Stimulated activated CD4-positive, alpha-beta T cell treated with anti-CD3 and anti-CD28 coated beads, Interleukin-1b, Interleukin-23, amount 100 ng/mL, for 24 hours (primary cell): ENCODE results near the gene FZR1.

Source experiments
- DNase-seq, 4 experiments: peaks; one replicate each; pipeline ENCODE4 v3.0.0-alpha.2; 2020; ENCODE audit warnings: low read depth in 4 of 4, low spot score in 1 of 4

Gene FZR1

DNA sequence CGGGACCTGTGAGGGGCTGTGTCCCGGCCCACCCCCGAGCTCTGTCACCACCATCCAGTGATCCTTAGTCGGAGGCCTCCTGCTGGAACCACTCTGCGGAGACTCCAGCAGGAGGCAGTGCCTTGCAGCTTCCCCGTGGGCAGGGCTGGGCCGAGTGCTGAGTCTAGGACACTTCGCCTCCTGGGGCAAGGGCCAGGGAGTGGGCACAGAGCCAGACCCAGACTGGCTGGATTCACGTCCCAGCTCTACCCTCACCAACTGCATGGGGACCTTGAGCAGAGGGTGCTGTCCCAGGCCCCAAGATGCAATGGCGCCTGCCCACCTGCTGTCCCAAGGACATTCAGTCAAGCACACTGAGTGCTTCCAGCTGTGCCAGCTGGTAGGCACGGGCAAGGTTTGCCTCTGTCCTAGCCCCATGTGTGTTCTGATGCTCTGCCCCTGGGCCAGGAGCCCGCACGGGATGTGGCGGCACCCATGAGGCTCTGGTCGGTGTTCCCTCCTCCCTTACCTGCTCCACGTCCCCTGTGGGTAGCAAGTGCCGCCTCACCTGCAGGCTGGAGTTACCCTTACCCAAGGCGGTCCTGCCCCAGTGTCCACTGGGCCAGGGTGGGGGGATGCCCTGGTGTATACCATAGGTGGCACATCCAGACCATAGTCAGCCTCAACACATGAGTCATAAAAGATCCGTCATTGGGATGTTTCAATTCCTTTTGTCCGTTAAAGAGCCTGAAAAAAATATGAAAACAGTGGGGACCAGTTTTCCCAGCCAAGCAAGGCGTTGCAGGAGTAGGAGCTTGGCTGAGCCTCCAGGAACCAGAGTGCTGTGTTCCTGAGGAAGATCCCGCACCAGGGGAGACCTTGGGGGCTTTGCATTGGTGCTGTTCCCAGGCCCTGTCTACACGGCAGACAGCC is 7.4 kb downstream of the FZR1 start:
- no peak for DNase-seq

DNA sequence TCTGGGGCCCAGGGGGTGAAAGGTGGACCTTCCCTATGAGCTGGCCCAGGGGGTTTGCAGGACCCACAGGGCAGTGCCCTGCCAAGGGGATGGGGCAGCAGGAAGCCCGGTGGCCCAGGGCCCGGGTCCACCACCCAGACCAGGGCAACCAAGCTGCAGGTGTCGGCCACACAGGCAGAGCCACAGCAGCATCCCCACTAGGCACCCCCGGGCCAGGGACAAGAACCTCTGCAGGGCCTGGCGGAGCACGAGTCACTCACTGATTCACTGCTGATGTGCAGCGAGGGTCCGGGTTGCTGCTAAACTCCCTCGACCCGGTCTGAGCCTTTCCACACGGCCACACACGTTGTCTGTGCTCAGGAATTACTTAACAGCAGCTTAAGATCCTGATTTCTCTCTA is 8.8 kb downstream of the FZR1 start:
- DNase-seq: no peak

DNA sequence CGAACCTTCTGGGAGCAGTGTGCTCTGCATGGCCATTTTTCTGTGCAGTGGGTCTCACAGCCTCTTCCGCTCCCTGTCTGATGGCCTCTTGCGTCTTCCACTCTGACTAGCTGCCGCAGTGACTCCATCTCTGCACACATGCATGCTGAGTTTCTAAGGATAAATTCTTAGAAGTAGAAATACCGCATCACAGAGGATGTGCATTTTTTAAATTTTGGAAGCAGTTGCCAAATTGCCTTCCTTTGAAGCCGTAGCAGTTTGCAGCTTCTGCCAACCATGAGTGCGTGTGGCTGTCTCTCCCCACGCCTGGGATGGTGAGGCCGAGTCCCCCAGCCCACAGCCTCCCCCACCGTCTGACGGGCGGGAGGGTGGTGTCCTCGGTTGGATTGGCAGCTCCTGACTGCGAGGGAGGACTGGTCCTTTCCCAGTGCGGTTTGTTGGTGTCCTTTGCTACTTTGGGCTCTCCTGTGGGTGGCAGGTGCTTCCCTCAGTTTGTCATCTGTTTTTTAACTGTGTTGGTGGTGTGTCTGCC is 9.8 kb downstream of the FZR1 start:
- no peak for DNase-seq

DNA sequence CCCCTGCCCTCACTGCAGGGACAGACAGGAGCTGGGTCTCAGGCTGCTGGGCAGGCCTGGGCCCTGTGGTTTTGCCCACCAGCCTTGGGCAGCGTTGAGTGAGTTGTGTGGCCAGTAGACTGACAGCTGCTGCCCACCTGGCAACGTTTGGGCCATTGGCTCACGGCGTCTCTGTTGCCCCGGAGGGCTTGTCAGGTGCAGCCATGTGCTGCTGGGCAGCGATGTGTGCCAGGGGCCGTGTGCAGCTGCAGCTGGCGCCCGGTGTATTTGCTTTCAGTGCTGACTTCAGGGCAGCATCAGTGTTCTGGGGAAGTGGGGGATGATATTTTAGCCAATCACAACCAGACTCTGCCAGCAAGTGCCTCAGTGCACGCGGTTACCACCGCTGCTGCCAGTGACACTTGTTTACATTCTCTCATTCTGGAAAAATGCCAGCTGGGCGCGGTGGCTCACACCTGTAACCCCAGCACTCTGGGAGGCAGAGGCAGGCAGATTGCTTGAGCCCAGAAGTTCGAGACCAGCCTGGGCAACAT is 10.6 kb downstream of the FZR1 start:
- no peak for DNase-seq

DNA sequence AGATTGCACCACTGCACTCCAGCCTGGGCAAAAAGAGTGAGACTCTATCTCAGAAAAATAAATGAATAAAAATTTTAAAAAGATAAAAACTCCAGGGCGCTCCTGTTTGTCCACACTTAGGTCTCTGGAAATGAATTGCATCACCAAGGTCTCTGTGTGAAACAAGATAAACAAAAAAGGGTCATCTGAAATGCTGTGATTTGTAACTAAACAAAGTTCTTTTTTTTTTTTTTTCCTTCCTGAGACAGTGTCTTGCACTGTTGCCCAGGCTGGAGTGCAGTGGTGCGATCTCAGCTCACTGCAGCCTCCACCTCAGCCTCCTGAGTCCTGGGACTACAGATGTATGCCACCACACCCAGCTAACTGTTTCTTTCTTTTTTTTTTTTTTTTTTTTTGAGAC is 11.5 kb downstream of the FZR1 start:
- DNase-seq: no peak

DNA sequence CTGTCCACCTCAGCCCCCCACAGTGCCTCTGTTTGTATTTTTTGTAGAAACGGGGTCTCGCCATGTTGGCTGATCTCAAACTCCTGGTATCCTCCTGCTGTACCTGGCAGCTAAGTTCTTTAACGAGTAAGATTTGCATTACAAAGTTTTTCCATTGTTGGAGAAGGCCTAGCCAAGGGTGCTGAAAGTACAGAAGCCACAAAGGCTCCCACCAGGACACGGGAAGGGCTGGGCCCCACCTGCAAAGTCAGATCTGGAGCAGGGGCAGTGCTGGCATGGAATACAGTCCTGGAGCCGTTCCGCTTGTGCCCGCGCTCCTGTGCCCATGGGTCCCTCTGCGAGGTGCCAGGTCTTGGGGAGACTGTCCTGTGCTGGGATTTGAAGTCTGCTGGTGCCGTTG is 12.1 kb downstream of the FZR1 start:
- DNase-seq: no peak

DNA sequence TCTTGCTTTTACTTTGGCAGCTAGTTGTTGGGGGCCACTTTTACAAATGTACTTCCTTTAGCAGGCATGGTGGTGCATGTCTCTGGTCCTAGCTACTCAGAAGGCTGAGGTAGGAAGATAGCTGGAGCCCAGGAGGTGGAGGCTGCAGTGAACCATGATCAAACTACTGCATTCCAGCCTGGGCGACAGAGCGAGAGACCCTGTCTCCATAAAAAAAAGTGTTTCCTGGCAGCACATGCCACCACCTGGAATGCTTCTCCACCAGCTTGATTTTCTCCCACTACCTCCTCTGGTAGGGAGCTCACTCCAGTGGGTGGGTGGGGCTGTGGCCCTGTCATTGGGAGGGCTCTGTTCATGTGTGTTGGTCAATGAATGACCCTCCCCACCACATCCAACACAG is 12.5 kb downstream of the FZR1 start:
- no peak for DNase-seq

DNA sequence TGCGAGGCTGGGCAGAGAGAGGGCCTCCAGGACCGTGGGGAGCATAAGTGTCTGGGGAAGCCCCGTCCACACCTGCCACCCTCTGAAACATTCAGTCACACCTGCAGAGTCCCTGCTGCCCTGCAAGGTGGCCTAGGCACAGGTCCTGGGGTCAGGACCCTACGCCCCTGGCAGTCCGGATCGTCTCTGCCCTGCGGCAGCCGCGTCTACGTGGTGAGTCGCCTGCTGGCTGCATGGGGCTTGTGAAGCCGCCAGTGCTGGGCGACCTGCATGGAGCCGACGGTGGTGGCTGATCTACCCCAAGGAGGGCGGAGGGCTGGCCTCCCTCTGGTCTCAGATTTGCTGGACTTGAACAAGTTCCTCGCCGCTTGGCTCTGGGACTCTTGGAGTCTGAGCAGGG is 13.0 kb downstream of the FZR1 start:
- DNase-seq: no peak

DNA sequence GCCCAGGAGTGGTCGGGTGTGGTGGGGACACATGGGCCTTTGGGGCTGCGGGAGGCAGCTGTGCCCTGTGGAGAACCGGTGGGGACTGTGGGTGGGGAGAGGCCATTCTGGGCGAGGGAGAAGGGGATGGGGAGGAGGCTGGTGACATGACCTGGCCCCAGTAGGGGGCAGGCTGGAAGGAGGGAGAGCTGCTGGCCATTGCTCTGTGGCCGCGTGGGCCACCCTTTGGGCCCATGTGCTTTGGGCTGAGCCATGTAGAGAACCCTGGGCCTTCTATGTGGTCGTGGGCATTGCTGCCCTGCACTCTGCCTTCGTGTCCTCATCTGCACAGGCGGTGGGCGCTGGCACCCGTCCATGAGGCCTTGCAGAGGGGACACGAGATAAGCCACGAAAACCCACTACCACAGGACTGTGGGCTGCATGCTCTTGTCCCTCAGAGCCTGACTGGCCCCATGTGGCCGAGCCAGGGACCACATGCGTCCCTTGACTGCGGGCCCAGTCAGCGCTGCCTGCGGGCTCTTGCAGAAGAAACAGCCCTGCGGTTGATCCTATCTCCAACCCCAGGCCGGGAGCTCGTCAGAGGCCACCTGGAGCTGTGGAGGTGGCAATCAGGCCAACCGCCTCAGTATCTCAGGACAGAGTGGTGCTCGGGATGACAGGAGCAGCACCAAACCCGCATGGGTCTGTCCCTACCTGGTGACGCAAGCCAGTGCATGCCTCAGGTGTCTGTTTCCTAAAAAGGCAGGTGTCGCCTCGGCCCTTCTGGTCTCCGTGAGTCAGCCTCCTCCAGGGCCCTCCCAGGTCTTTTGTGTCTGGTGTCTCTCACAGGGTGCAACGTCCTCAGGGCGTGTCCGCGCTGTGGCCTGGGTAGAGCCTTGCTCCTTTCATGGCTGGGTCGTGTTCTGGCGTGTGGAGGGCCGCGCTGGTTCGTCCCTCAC is 14.3 kb downstream of the FZR1 start:
- DNase-seq: no peak

DNA sequence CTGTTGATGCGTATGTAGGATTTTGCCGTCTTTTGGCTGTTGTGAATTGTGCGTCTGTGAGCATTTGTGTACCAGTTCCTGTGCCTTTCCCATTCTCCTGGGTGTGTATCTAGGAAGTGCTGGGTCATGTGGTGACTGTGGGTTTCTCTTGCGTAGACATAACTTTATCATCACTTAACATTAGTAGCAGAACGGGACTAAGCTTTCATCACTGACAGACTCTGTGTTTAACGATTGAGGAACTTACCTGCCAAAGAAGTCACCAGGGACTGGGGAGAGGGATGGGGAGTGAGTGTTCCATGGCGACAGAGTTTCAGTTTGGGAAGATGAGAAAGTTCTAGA is 15.0 kb downstream of the FZR1 start:
- no peak for DNase-seq

DNA sequence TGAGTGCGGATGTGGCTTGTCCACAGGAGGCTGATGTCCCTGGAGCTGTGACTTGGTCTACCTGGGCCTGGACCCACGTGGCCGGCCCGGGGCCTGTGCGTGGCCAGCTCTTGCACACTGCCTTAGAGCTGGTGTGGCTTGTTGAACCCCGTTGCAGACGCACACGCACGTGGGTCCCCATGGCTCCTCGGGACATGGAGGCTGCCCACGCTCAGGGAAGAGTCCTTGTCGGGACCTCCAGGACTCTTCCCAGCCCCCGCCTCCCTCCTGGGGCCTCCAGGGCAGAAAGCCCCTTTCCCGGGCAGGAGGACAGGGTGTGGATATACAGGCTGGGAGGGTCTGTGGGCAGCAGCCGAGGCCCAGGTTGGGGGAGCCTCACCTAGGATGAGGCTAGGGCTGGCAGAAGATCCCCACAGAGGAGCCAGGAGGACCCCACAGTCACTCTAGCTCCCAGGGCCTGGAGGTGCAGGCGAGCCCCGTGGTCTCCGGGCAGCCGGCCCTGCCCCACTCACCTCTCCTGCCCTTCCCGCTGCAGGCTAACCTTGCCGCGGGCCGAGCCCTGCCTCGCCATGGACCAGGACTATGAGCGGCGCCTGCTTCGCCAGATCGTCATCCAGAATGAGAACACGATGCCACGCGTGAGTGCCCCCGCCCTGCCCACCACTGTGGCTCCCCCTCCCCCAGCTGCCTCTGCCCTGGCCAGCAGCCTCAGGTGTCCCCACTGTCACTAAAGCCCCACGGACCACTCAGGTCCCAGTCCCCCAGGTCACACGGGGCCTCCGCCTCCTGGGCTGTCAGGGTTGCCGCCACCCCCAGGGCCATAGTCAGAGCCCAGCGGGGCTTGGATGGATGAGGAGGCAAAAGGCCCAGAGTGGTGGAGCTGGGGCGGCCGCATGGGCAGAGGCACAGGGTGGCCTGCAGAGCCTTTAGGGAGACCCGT is 16.6 kb downstream of the FZR1 start:
- DNase-seq: no peak

DNA sequence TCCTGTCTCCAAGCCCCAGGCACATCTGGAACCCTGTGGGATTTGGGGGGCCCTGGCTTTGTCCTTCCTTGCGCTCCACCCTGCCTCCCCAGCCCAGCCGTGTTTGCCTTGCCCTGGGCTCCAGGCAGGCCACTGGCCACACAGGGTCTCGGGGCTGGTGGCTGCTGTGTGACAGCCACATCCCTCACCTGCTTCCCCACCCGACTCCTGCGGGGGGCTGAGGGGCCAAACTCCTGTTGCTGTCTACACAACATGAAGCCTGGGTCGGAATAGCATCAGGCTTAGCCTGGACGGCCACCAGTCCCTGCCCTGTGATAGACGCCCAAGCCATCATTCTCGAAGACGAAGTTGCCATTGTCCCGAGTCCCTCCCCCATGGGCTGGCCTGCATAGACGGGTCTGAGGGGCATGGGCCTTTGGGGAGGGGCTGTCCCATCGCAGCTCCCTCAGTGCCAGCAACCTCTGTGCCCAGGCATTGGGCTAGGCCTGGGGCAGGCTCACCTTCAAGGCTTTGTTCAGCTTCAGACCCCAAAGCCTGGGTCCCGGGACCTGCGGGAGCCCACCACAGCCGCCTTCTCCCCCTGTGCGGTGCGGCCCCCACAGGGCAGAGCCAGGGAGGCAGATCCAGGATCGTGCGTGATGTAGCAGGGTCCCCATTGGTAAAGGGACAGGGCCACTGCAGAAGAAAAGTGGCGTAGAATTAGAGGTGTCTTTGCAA is 17.4 kb downstream of the FZR1 start:
- no peak for DNase-seq

DNA sequence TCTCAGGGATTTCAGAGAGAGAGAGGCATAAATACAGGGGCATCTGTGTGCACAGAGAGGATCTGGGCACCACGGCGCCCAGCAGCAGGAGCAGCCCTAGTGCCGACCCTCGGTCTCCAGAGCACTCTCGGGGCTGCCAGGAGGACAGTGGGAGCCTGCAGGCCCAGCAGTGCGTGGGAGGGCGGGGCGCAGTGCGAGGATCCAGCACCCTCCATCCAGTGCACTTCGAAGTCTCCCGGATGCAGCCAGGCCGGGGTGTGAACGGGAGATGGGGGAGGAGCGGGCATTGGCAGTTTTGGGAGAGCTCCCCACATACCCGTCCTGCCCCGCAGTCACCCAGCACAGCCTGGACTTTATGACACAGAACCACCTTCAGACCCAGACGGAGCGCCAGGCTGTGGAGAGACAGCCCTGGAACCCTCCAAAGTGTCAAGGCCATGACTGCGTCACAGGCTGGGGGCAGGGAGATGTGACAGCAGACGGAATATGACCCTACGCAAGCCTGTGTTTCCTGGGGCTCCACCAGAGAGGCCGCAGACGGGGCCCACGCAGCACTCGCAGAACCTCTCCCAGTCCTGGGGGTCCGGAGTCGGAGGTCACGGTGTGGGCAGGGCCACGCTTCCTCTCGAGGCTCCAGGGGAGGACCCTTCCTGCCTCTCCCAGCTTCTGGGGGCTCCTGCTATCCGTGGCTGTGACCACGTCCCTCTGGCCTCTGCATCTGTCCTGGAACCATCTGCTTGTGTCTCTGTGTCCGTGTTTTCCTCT is 18.1 kb downstream of the FZR1 start:
- DNase-seq: no peak

DNA sequence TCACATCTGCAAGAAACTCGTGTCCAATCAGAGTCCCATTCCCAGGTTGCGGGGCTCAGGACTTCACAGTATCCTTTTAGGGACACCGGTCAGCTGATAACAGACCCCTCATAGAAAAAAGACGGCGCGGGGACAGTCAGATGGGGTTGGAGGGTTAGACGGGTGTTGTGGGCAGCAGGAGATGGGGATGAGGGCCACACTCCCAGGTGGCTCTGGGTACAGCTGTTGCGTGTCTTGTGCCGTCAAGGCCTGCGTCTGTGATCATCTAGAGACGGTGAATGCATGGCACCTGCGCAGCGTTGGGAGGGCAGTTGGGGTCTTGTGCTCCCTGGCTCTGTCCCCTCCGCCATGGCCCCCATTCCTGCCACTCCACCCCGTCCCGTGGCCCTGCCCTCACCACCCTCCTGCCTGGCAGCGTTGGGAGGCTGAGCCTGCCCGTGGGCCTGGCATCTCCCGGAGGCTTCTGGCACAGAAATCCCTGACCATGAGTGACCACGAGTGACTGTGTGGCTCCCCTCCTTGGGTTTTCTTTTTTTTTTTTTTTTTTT is 18.9 kb downstream of the FZR1 start:
- no peak for DNase-seq

DNA sequence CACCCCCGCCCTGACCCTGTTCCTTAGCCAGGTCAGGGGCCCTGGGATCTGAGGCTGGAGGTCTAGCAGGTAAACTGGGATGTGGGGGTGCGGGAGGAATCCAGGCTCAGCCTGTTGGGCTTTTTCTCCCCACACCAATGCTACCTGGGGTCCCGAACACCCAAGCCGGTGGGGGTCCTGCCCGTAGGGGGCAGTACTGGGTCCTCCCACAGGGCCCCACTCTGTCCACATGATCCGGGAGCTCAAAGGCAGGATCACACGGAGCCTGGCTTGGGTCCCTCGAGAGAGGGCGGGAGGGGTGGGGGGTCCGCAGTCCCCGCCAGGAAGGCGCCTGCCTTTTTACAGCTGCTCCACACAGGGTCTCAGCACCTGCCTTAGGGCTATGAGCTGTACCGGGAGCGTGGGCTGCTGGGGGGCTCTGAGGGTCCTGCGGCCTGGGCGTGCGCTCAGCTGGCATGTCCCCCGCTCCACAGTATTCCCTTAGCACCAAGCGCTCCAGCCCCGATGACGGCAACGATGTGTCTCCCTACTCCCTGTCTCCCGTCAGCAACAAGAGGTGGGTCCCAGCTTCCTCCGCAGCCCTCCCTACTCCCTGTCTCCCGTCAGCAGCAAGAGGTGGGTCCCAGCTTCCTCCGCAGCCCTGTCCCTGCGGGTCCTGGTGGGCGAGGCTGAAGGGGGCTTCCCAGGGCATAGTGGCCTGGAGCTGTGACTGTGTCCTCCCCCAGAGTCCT is 20.6 kb downstream of the FZR1 start:
- no peak for DNase-seq

DNA sequence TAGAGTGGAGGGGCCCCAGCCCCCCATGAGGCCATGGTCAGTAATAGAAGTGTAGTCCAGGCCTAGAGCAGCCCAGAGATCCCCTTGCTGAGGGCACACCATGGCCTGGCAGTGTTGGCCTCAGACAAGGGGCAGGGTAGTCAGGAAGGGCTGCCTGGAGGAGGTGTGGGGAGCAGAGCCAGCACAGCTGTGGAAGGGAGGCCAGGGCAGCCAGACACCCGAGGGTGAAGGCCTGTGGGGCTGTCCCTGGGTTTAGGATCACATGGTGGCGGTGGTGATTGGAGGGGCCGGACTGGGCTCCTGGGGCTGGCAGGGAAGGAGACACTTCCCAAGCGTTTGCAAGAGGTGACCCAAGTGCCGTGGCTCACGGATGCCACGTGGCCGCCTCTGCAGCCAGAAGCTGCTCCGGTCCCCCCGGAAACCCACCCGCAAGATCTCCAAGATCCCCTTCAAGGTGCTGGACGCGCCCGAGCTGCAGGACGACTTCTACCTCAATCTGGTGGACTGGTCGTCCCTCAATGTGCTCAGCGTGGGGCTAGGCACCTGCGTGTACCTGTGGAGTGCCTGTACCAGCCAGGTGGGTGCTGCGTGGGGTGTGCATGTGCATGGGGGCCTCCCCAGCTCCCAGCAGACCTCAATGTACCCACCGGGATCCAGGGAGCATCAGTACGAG is 21.3 kb downstream of the FZR1 start:
- no peak for DNase-seq

DNA sequence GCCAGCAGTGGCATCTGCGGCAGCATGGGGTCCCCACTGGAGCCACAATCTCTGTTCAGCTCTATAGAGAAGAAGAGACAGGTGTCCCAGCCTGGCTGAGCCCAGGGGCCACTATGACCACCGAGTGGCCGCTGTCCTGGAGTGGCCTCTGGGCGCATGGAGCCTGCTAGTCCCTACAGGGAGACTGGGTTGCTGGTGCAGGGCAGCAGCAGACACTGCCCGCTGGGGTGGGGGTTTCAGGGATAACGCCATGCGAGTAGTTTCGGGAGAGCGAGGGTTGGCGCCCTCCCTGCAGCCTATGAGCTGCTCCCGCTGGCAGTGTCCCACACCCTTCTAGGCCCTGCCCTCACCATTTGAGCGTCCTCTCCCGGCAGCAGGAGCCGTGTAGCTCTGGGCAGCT is 22.0 kb downstream of the FZR1 start:
- no peak for DNase-seq
